Keratinocyte (primary cell): Measurements from ENCODE around the gene ATRNL1.

ENCODE experiments used
- CTCF ChIP-seq, 3 experiments: IDR thresholded peaks in 1 of 3; conservative IDR thresholded peaks in 1 of 3; optimal IDR thresholded peaks in 1 of 3; 2 replicates in 2 of 3; 3 replicates in 1 of 3; pipeline versions ENCODE3 to v1.5.1; 2011; ENCODE audit warnings: low read length in 3 of 3, mild to moderate bottlenecking in 3 of 3, moderate library complexity in 2 of 3, control low read depth in 1 of 3, inconsistent platforms in 1 of 3; ENCODE audit not compliant: insufficient read depth in 2 of 3; ENCODE audit errors: extremely low read depth in 1 of 3
- EZH2 ChIP-seq: IDR thresholded peaks from one replicate; pipeline ENCODE4 v1.6.1; 2012; ENCODE audit warnings: inconsistent platforms, mild to moderate bottlenecking, low read length, moderate library complexity

- TF ChIP-seq CTCF (optimal IDR thresholded peaks at IDR 0.05 in 1 of 3, IDR thresholded peaks at IDR 0.05 in 1 of 3, conservative IDR thresholded peaks at IDR 0.05 in 1 of 3; ENCODE audit: extremely low read depth in 1 of 3, insufficient read depth in 2 of 3, low read length in 3 of 3) (no peak), EZH2 (no peak)
These were observed 654.6 kb downstream of the ATRNL1 start for GRCh38 chr10:115747811-115748210.
